HEK293T (cell line): ENCODE results near the gene HRC.

Experiments
- ARNT ChIP-seq: fragments of 450-650 bp; IDR thresholded peaks from 2 replicates; pipeline ENCODE4 v1.6.1; 2017; ENCODE audit warnings: mild to moderate bottlenecking
- BHLHE40 ChIP-seq: fragments of 450-650 bp; IDR thresholded peaks from 2 replicates; pipeline ENCODE4 v1.6.1; 2016; ENCODE audit warnings: mild to moderate bottlenecking, moderate library complexity, borderline replicate concordance
- CTBP1 ChIP-seq: fragments of 450-650 bp; IDR thresholded peaks from 2 replicates; pipeline ENCODE4 v1.6.1; 2016; ENCODE audit warnings: borderline replicate concordance
- ELF4 ChIP-seq: fragments of 450-650 bp; IDR thresholded peaks from 2 replicates; pipeline ENCODE4 v1.6.1; 2017; ENCODE audit warnings: antibody characterized with exemption
- FOXK2 ChIP-seq: fragments of 450-650 bp; IDR thresholded peaks from 2 replicates; pipeline ENCODE4 v1.6.1; 2016; ENCODE audit warnings: mild to moderate bottlenecking
- FOXM1 ChIP-seq: fragments of 450-650 bp; IDR thresholded peaks from 2 replicates; pipeline ENCODE4 v1.6.1; 2017; ENCODE audit warnings: mild to moderate bottlenecking, borderline replicate concordance
- NFRKB ChIP-seq: fragments of 450-650 bp; IDR thresholded peaks from 2 replicates; pipeline ENCODE4 v1.6.1; 2016; ENCODE audit warnings: mild to moderate bottlenecking, moderate library complexity
- SP1 ChIP-seq: fragments of 450-650 bp; IDR thresholded peaks from 2 replicates; pipeline ENCODE4 v1.6.1; 2017
- SUZ12 ChIP-seq: fragments of 450-650 bp; IDR thresholded peaks from 2 replicates; pipeline ENCODE4 v1.6.1; 2016; ENCODE audit warnings: mild to moderate bottlenecking
- TF ChIP-seq, protein P1 (sequence below): fragments of 450-650 bp; IDR thresholded peaks from 2 replicates; pipeline ENCODE4 v1.6.1; 2016

GRCh38 chr19:49127674-49128544 is 27.3 kb downstream of the HRC start:
- TF ChIP-seq ARNT (no peak), SUZ12 (no peak), SP1 (no peak), NFRKB (no peak), ELF4 (no peak), BHLHE40 (no peak), FOXK2 (no peak), FOXM1 (no peak), CTBP1 (no peak)
- TF ChIP-seq, protein P1, sequence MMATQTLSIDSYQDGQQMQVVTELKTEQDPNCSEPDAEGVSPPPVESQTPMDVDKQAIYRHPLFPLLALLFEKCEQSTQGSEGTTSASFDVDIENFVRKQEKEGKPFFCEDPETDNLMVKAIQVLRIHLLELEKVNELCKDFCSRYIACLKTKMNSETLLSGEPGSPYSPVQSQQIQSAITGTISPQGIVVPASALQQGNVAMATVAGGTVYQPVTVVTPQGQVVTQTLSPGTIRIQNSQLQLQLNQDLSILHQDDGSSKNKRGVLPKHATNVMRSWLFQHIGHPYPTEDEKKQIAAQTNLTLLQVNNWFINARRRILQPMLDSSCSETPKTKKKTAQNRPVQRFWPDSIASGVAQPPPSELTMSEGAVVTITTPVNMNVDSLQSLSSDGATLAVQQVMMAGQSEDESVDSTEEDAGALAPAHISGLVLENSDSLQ, result peak; percentile 81
